ENCODE results near the gene RCOR1. TPM values are rescaled to one million over a fixed set of nuclear protein-coding genes. Genes with fewer than 3 reads are reported as not detected.
A peak's percentile ranks its signal among the peaks of the same experiment; 100 is the strongest.

RCOR1 gene
- total and polyA plus RNA-seq, 10 donors: 3.7 to 30.6 (median 21.1) TPM

DNA sequence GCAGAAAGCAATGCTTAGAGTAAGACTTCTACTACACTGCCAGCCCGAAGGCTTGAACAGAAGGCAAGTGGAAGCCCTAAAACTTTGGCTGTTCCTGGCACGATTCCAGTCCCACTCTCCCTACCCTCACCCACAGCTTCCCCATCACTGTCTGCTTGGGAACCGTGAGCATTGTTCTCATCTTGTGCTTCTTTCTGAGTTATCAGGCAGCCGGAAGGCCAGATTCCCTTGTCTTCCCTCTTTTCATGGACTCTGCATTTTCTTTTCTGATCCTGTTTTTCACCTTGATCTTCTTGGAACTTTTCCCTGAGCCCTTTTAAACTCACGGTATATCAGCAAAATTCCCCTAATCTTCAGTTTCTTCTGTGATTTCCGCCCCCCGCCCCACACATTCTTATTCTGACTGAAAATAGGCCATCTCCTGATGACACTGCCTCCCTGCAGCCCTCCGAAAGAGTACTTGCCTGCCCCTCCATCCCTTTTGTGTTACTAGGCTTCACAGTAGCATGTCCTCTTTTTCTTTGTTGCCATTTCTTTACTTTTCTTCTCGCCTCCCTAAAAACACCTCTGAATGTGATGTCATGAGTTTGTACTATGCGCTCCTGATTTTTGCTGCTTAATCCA is 29.9 kb downstream of the RCOR1 start:
- WGBS, 5 donors: 44 to 54% (median 51%) methylated on average over 10 of the region's 10 CpGs
- DNase-seq: no peak
- H3K4me3 ChIP-seq: no peak overlapping the region

DNA sequence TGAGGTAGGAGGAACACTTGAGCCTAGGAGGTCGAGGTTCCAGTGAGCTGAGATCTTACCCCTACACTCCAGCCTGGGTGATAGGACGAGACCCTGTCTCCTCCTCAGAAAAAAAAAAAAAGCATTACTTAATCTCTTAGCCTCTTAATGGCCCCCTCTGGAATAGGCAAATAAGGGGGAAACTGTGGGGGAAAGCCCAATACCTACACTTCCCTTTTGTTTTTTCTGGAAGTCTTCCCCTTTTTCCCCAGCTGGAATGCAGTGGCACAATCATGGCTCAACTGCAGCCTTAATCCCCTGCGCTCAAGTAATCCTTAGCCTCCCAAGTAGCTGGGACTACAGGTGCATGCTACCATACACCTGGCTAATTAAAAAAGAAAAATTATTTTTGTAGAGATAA is 32.2 kb downstream of the RCOR1 start:
- 81 to 93% (median 89%) methylated on average over 3 of the region's 3 CpGs for WGBS, 5 donors
- H3K36me3 ChIP-seq: no peaks in the 10 kb centered on the region
- H3K4me3 ChIP-seq: no peak overlapping the region
- no peak for DNase-seq
- no peaks in the 10 kb centered on the region for H3K9me3 ChIP-seq
- H3K27ac ChIP-seq: no peak overlapping the region
- intact Hi-C loops (cut with DNase I; ENCODE audit: low total_unique reads): no loop called here
- H3K27me3 ChIP-seq (replicated peaks in 1 of 7): no peaks in the 10 kb centered on the region
- H3K4me1 ChIP-seq: peaks cover 3 to 87% (median 35%) of the 10 kb centered on the region in 6 donors
- no peak for TF ChIP-seq POLR2A (IDR thresholded peaks at IDR 0.05)
- TF ChIP-seq POLR2AphosphoS5 (IDR thresholded peaks at IDR 0.05): no peak
- TF ChIP-seq CTCF (IDR thresholded peaks at IDR 0.05 in 8 of 11, conservative IDR thresholded peaks at IDR 0.05 in 3 of 11): no peak

More for the DNA sequence above, 29.9 kb downstream of the RCOR1 start:
- H3K4me1 ChIP-seq: peaks cover 0 to 87% (median 18%) of the 10 kb centered on the region in 6 donors
- no peak for TF ChIP-seq CTCF (IDR thresholded peaks at IDR 0.05 in 8 of 11, conservative IDR thresholded peaks at IDR 0.05 in 3 of 11)
- no peak for TF ChIP-seq POLR2A (IDR thresholded peaks at IDR 0.05)
- no peak for TF ChIP-seq POLR2AphosphoS5 (IDR thresholded peaks at IDR 0.05)
- H3K27me3 ChIP-seq (replicated peaks in 1 of 7): no peaks in the 10 kb centered on the region
- no peaks in the 10 kb centered on the region for H3K36me3 ChIP-seq
- intact Hi-C loops (cut with DNase I; ENCODE audit: low total_unique reads): no loop called here
- peak overlapping the region in 1 of 8 donors; percentile 38 for H3K27ac ChIP-seq
- no peaks in the 10 kb centered on the region for H3K9me3 ChIP-seq

DNA sequence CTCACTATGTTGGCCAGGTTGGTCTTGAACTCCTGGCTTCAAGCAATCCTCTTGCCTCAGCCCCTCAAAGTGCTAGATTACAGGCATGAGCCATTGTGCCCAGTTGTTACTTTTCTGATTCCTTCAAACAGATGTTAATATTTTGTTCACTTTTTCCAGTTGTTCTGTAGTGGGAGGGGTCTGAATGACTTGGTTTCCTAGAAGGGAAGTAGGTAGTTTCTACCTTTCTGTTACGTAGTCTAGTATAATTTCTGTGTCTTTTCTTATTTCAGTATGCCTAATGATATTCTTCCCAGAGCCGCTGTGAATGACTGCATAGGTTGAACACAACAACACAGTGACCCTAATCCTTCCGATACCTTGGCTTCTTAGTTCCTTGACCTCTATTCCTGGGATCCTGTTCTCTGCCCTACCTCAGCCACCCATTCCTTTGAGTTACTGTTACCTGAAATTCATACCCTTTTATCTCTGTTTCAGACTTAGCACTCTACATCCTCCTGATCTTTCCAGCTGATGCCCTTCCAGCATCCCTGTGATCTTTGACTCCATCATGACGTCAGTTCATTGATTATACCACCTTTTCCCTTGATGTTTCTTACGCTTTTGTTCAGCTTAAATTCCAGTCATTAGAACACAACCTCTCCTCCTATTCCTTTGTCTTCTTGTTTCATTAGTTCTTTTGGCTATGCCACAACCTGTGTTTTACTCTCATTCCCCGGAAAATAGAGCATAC is 33.3 kb downstream of the RCOR1 start:
- no peaks in the 10 kb centered on the region for H3K9me3 ChIP-seq
- 85 to 89% (median 89%) methylated on average over 6 of the region's 6 CpGs for WGBS, 5 donors

More for the DNA sequence above, 33.3 kb downstream of the RCOR1 start:
- peaks cover 0 to 7% (median 0%) of the 10 kb centered on the region in 6 donors for H3K36me3 ChIP-seq
- TF ChIP-seq POLR2A (IDR thresholded peaks at IDR 0.05): no peak
- TF ChIP-seq POLR2AphosphoS5 (IDR thresholded peaks at IDR 0.05): no peak
- TF ChIP-seq CTCF (IDR thresholded peaks at IDR 0.05 in 8 of 11, conservative IDR thresholded peaks at IDR 0.05 in 3 of 11): no peak
- H3K4me1 ChIP-seq: peaks cover 3 to 92% (median 40%) of the 10 kb centered on the region in 6 donors
- H3K27ac ChIP-seq: peak overlapping the region in 1 of 8 donors; percentile 7
- no peaks in the 10 kb centered on the region for H3K27me3 ChIP-seq (replicated peaks in 1 of 7)
- no peak for DNase-seq
- H3K4me3 ChIP-seq: no peak overlapping the region
- intact Hi-C loops (cut with DNase I; ENCODE audit: low total_unique reads): no loop called here
